Central memory CD4-positive, alpha-beta T cell (primary cell): ENCODE results near the gene PEF1.
A peak's percentile ranks its signal among the peaks of the same experiment; 100 is the strongest.

Source experiments
- DNase-seq: peaks from one replicate; pipeline ENCODE4 v3.0.0; 2022

Gene PEF1

GRCh38 chr1:31670593-31670964 lies 25.9 kb upstream of the PEF1 start:
- no peak for DNase-seq

DNA sequence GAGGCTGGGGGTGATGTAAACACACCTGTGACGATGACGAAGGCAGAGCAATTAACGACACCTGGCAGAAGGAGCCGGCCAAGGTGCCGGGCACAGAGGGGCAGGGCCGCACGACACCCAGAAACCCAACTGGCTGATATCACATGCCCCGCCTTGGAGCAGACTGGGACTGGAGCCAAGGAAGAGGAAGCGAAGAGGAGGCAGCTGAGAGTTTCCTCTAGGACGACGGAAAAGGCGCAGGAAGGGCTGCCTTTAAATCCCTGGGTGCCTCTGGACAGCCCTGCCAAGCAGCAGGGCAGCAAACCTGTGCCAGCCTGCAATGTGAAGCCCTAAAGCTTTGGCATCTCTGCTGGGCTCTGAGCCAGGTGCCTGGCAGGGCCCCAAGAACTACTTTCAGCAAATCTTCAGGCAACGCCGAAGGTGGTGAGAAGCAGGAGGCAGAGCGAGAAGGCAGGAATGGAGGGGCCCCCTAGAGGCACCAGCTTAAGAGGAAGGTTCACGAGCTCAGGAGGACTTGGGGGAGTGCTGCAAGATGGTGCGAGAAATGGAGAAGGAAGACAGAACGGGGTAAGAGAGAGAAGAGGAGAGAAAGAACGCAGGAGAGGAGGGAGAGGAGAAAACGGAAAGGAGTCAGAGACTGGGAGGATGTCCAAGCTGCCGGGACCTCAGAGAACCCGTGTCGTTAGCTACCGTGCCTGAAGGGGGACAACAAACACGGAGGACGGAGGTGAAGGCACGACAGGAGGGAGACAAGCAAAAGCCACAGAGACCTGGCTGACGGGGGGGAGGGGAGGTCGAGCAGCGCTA lies 25.3 kb upstream of the PEF1 start:
- DNase-seq: peak; percentile 14

DNA sequence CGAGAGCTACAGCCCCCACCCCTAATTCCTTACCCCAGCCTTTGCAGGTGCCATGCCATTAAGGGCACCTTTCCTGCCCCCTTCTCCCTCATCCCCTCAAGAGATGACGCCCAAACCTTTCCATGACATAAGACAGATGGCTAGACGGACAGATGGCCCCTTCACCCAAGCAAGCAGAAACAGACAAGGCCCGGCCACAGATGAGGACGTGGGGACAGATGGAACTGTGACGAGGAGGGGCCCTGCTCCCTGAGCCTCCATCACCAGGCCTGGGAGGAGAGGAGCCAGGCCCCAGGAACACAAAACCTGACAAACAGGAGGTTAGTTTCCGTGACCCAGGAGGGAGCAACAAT lies 24.7 kb upstream of the PEF1 start:
- no peak for DNase-seq

- no peak for DNase-seq
Observed at GRCh38 chr1:31668303-31668883, 23.7 kb upstream of the PEF1 start.

DNA sequence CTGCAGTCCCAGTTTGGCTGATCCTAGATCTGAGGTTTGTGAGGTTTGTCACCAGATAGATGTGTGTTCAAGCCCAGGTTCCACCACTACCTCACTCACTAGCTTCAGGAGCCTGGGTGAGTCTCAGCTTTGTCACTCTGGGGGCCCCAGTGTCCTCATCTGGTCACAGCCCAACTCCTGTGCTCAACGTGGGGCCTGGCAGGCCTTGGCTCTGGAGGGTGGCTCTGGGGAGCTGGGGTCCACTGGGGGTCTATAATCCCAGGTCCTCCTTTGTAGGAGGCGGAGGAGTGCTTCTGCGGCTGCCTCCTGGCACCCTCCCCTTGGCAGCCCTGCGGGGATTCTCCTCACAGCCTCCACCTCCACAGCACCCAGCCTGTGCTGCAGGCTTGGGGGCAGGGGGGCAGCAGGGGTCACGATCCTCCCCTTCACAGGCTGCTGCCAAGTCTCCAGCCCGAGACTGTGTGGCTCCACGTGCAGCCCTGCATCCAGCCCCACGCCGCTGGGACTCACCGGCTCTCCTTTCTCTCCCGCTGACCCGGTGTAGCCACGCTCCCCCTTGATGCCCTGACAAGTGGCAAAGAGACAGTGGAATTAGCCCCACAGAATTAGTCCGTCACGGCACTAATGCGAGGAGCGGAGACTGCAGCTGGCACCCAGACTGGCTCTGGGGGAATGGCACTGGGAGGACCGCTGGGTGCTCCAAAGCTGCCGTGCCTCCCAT lies 22.5 kb upstream of the PEF1 start:
- DNase-seq: no peak

DNA sequence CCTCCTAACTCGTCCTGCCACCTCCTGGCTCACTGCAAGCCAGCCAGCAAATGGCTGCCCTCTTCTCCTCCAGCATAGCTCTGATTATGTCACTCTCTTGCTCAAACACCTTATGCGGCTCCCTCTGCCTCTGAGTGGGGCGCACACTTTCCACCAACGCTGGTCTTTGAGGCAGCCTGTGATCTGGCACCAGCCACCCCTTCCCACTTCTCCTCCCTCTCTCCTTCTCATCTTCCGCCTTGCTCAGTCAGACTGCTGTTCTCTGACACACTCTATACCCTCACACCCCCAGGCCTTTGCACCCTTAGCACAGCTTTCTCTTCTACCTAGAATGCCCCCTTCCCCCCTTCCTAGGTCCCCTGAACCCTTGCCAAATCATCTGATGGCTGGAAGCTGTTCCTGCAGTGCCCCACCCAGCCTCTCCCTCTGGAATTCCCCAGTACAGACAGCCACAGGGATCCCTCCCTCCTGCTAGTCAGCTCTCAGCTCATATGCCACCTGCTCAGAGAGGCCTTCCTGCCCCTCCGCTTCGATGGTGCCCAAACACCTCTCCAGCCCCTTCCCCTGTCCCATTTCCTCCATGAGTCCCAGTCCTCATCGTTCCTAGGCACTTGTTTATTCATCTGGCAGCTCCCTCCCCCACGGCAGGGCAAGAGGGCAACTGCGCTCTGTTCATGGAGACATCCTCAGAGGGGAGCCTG lies 21.7 kb upstream of the PEF1 start:
- no peak for DNase-seq

GRCh38 chr1:31665234-31665878 lies 20.7 kb upstream of the PEF1 start:
- DNase-seq: no peak

- DNase-seq: no peak
Observed at GRCh38 chr1:31664528-31664927, 19.9 kb upstream of the PEF1 start.

- DNase-seq: peak; percentile 33
Observed at GRCh38 chr1:31663622-31664452, 19.2 kb upstream of the PEF1 start.

- no peak for DNase-seq
Observed at GRCh38 chr1:31662463-31662862, 17.8 kb upstream of the PEF1 start.

DNA sequence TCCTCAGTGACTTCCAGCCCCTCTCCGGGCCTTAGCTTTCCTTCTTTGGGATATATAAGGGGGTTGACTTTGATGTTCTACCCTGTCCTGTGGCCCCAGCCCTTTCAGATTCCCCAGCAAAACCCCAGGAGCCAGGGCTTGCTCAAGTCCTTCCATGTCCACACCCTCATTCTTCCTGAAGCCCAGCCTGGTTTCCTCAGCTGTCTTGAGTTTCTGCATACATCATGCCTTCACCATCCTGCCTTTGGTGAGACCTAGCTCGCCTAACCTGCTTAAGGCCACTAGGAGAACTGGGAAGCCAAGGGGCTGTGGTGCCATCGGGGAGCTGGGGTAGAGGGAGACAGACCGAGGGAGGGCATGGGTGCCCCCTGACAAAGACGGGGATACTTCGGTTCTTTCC lies 17.2 kb upstream of the PEF1 start:
- no peak for DNase-seq

GRCh38 chr1:31660871-31661455 lies 16.3 kb upstream of the PEF1 start:
- no peak for DNase-seq

- no peak for DNase-seq
Observed at GRCh38 chr1:31659889-31660288, 15.2 kb upstream of the PEF1 start.

- DNase-seq: no peak
Observed at GRCh38 chr1:31658721-31659120, 14.0 kb upstream of the PEF1 start.

DNA sequence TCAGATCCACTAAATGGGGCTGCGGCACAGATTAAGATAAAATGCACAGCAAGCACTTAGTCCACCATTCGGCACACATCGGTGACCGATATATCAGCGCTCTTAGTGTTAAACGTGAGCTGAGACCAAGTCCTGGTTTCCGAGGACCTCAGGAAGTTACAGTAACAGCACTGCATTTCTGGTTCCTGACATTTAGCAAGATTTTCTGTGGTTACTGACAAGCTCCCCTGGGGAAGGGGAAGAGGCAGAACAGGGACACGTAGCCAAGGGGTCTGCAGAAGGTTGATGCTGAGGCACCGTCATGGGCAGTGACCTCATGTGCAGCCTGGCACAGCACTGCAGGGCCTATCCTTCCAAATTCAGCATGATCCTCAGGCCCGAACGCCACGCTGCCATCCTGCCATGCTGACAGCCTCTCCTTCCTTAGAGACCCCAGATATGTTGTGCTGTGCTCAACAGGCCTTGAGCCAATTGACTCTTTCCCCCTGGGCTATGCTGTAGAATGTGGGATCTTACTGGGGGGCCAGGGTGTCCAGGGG lies 13.4 kb upstream of the PEF1 start:
- DNase-seq: no peak

DNA sequence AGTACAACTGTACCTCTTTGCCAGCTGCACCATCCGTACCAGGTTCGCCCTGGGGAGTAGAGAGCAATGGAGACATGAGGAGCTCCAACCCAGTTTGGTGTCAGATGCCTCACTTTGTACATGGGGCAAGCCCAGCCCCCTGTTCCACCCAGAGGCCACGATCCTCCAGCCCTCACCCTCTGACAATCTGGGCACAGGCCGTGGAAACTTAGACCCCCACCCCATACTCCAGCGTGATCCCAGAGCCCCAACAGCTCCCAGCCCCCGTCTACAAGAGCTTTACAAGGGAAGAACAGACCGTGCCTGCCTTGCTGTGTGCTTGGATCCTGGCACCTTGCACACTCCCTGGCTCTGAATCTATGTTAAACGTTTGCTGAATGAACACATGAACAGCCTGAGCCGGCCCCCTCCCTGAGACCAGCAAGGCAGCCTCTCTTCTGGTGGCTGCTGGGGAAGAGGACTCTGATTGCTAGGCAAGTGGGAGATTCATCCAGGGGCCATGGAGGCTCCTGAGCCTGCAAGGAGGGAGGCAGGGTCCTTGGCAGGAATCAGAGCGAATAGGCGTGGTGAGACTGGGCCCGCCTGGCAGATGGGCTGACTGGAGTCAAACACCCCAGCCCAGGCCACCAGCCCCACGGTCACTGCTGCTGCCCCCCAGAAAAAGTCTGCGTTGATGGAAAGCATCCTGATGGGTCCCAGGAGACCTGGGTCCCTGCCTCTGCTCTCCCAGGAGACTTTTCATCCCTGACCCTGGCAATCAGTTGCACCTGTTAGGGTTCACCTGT lies 12.5 kb upstream of the PEF1 start:
- DNase-seq: no peak

DNA sequence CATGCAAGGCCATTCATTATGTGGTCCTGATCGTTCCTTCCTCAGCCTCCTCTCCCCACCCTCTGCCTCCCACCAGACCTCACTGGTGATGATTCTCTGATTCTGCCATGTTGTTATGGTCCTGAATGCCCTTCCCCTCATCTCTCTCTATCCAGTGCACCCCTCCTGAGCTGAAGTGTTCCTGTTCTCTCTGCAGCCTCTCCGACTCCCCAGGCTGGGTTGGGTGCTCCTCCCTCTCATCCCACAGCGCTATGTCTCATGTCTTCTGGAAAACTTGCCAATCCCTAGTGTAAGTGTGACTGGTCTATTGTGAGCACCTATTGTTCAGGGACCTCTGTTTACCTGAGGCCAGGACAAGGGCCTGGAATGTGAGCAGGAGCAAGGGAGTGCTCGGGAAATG lies 11.1 kb upstream of the PEF1 start:
- no peak for DNase-seq

- no peak for DNase-seq
Observed at GRCh38 chr1:31655104-31655503, 10.4 kb upstream of the PEF1 start.

DNA sequence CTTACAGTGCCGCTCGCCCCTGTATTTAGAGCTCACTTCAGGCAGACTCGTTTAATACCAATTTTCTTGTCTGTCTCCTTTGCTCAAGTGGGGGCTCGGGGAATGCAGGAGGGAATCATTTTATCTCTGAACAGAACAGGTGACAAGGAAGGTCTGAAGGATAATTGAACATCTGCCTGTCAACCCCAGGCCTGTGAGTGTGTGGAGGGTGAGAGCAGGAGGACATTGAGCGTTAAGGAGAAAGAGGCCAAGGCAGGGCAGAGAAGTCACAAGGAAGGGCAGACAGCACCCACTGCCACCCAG lies 9.7 kb upstream of the PEF1 start:
- DNase-seq: no peak

DNA sequence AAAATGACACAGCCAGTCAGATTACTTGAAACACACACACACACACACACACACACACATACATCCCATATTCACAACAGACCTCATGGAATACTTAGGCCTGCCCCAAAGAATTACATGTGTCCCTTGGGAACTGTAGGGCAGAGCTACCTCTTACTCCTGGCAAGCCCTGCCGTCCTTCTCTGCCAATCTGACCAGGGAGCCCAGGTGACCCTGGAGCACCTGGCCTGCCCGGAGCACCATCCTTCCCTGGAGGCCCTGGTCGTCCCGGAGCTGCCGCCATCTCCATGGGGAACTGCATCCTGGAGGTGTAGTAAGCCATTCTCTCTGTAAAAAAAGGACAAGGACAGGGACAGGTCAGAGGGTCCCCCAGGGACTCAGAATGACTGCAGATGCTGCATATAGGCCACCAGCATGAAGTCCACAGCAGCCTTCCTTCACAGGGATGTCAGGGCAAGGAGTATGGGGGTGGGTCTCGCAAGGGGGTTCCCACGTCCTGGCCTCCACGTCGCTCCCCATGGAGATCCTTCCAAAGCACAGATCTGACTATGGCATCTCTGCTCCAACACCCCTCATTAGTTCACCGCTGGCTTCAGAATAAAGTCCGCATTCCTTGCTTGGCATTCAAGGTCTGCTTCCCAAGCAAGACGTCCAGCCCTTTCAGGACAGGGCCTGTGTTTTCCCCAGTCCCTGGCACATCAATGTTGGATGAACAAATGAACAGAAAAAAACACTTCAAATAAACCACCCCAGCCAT lies 9.2 kb upstream of the PEF1 start:
- no peak for DNase-seq
